Keratinocyte (primary cell): Measurements from ENCODE around the gene CMTR1. TPM values are rescaled to one million over a fixed set of nuclear protein-coding genes. Genes with fewer than 3 reads are reported as not detected.

Source experiments
- DNase-seq: peaks from one replicate; pipeline ENCODE4 v3.0.0-alpha.2; 2011; ENCODE audit warnings: low read depth, missing footprints, low spot score
- FAIRE-seq: peaks from 2 replicates; lab custom pipeline; 2011; peaks lifted over from hg19 to GRCh38; lab: Jason Lieb, UNC
- H2AFZ ChIP-seq: 2 replicates; pipeline ENCODE4 v1.6.0; 2012; ENCODE audit warnings: low read length, control low read depth, inconsistent platforms; ENCODE audit not compliant: control insufficient read depth
- H3K27ac ChIP-seq: 2 replicates; pipeline ENCODE4 v1.5.1; 2011; ENCODE audit warnings: low read length; ENCODE audit not compliant: control insufficient read depth, insufficient read depth
- H3K27me3 ChIP-seq: 3 replicates; pipeline ENCODE4 v1.6.0; 2011; ENCODE audit warnings: low read length; ENCODE audit not compliant: control insufficient read depth, insufficient read depth; ENCODE audit errors: extremely low read depth
- H3K36me3 ChIP-seq, 2 experiments: 2 replicates in 1 of 2; 3 replicates in 1 of 2; pipeline ENCODE4 v1.5.1; 2011; ENCODE audit warnings: low read length in 2 of 2, mild to moderate bottlenecking in 1 of 2; ENCODE audit not compliant: control insufficient read depth in 2 of 2, insufficient read depth in 2 of 2; ENCODE audit errors: extremely low read depth in 1 of 2
- H3K4me1 ChIP-seq: 3 replicates; pipeline ENCODE4 v1.5.1; 2011; ENCODE audit warnings: low read length; ENCODE audit not compliant: control insufficient read depth, insufficient read depth; ENCODE audit errors: extremely low read depth
- H3K4me2 ChIP-seq: 3 replicates; pipeline ENCODE4 v1.6.0; 2011; ENCODE audit warnings: low read depth, low read length; ENCODE audit not compliant: control insufficient read depth, insufficient read depth; ENCODE audit errors: extremely low read depth
- H3K4me3 ChIP-seq, 3 experiments: fragments of 200-600 bp in 1 of 3; sonication (generic) in 1 of 3; 2 replicates in 2 of 3; 3 replicates in 1 of 3; pipeline ENCODE4 v1.5.1; 2011 to 2016; ENCODE audit warnings: low read length in 3 of 3, mild to moderate bottlenecking in 3 of 3, control low read depth in 2 of 3, inconsistent platforms in 1 of 3, low read depth in 1 of 3, mixed read lengths in 1 of 3, mixed run types in 1 of 3, moderate library complexity in 1 of 3; ENCODE audit not compliant: control insufficient read depth in 2 of 3, insufficient read depth in 2 of 3; ENCODE audit errors: extremely low read depth in 1 of 3
- H3K79me2 ChIP-seq: 2 replicates; pipeline ENCODE4 v1.6.0; 2012; ENCODE audit warnings: low read length; ENCODE audit not compliant: control insufficient read depth, insufficient read depth
- H3K9ac ChIP-seq: 3 replicates; pipeline ENCODE4 v1.6.0; 2011; ENCODE audit warnings: low read length; ENCODE audit not compliant: control insufficient read depth, insufficient read depth; ENCODE audit errors: extremely low read depth
- H3K9me1 ChIP-seq: 3 replicates; pipeline ENCODE4 v1.6.0; 2011; ENCODE audit warnings: low read length; ENCODE audit not compliant: control insufficient read depth, insufficient read depth; ENCODE audit errors: extremely low read depth
- H3K9me3 ChIP-seq: 2 replicates; pipeline ENCODE4 v1.5.1; 2012; ENCODE audit warnings: low read depth, low read length; ENCODE audit not compliant: control insufficient read depth
- H4K20me1 ChIP-seq: 3 replicates; pipeline ENCODE4 v1.6.0; 2011; ENCODE audit warnings: low read length; ENCODE audit not compliant: control insufficient read depth, insufficient read depth; ENCODE audit errors: extremely low read depth
- EZH2 ChIP-seq: IDR thresholded peaks from one replicate; pipeline ENCODE4 v1.6.1; 2012; ENCODE audit warnings: inconsistent platforms, mild to moderate bottlenecking, low read length, moderate library complexity
- dilution Hi-C: fragments of 300-500 bp; cut with MboI; formaldehyde crosslinking; loops from one replicate; pipeline ENCODE4 v1.7.0; 2020; ENCODE audit warnings: low sequenced_read_pairs; ENCODE audit not compliant: extremely low pct_ligation_motif_present
- polyA plus RNA-seq, 5 experiments: library from polyadenylated mRNA; depleted of rRNA in 3 of 5; stranded (reverse) in 3 of 5; stranded (forward) in 1 of 5; unstranded in 1 of 5; fragments of >200 nt; gene quantifications; 1 replicate in 1 of 5; 2 replicates in 3 of 5; 3 replicates in 1 of 5; pipeline versions ENCODE4 v1.2.1 to v1.2.3, GENCODE V29; 2011 to 2012; ENCODE audit warnings: missing spikeins in 2 of 5, low read depth in 1 of 5, low replicate concordance in 1 of 5
- TF ChIP-seq, protein P1 (sequence below), 3 experiments: IDR thresholded peaks in 1 of 3; conservative IDR thresholded peaks in 1 of 3; optimal IDR thresholded peaks in 1 of 3; 2 replicates in 2 of 3; 3 replicates in 1 of 3; pipeline versions ENCODE3 to v1.5.1; 2011; ENCODE audit warnings: low read length in 3 of 3, mild to moderate bottlenecking in 3 of 3, moderate library complexity in 2 of 3, control low read depth in 1 of 3, inconsistent platforms in 1 of 3; ENCODE audit not compliant: insufficient read depth in 2 of 3; ENCODE audit errors: extremely low read depth in 1 of 3

The CMTR1 gene
- polyA plus RNA-seq, 1 donor (not counting 4 experiments of a cell fraction or from before 2014, with no cell fraction given) = 24.6 TPM

DNA sequence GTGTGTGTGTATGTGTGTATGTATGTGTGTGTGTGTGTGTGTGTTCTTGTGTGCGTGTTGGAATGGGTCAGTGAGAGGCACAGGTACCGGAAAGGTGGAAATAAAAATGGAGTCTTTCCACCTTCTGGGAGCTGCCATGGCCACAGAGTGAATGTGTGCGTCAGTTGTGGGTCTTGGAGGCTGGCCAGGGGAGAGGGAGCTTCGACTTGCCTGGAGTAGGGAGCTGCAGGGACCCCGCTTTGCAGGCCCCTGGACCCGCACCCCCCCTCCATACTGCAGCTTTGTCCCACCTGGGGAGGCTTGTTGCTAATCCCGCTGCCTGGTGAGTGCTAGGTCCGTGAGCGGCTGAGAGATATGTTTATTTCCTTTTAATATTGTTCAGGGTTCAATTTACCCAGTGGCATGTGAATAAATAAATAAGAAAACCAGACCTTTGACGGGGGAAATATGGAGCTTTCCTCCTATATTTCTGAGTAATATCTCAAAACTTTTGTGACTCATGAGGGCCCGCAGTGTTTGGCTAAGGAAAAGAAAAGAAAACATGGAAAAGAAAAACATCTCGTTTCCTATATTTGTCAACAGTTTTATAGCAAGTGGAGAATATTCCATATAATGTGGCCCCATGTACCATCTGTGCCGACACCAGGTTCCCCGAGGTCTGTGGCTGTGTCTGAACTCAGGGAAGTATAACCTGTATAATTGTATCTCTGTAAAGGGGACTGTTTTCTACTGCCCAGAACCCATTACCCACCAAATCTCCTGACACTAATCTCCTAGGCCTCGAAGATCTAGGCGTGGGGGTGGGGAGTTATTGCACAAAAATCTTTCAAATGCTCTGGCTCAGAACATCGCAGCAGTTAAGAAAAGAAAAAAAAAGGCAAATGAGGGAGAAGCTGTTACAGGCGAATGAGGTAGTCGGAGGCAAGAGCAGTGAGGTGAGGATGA, 91.3 kb downstream of the CMTR1 start:
- dilution Hi-C loops = no loop called here
- peaks cover 10% of the 10 kb centered on the region for H3K4me1 ChIP-seq
- FAIRE-seq = no peak
- no peak overlapping the region for H3K9ac ChIP-seq
- H3K4me3 ChIP-seq = no peak overlapping the region
- no peak for DNase-seq
- no peaks in the 10 kb centered on the region for H3K36me3 ChIP-seq
- TF ChIP-seq, protein P1, sequence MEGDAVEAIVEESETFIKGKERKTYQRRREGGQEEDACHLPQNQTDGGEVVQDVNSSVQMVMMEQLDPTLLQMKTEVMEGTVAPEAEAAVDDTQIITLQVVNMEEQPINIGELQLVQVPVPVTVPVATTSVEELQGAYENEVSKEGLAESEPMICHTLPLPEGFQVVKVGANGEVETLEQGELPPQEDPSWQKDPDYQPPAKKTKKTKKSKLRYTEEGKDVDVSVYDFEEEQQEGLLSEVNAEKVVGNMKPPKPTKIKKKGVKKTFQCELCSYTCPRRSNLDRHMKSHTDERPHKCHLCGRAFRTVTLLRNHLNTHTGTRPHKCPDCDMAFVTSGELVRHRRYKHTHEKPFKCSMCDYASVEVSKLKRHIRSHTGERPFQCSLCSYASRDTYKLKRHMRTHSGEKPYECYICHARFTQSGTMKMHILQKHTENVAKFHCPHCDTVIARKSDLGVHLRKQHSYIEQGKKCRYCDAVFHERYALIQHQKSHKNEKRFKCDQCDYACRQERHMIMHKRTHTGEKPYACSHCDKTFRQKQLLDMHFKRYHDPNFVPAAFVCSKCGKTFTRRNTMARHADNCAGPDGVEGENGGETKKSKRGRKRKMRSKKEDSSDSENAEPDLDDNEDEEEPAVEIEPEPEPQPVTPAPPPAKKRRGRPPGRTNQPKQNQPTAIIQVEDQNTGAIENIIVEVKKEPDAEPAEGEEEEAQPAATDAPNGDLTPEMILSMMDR (optimal IDR thresholded peaks at IDR 0.05 in 1 of 3, IDR thresholded peaks at IDR 0.05 in 1 of 3, conservative IDR thresholded peaks at IDR 0.05 in 1 of 3; ENCODE audit: extremely low read depth in 1 of 3, insufficient read depth in 2 of 3, low read length in 3 of 3) = no peak
- no peak for TF ChIP-seq EZH2
- no peaks in the 10 kb centered on the region for H3K9me3 ChIP-seq
- no peaks in the 10 kb centered on the region for H3K79me2 ChIP-seq
- H3K9me1 ChIP-seq = no peaks in the 10 kb centered on the region
- no peak overlapping the region for H2AFZ ChIP-seq
- no peak overlapping the region for H3K27ac ChIP-seq
- H4K20me1 ChIP-seq = no peaks in the 10 kb centered on the region
- H3K4me2 ChIP-seq = no peak overlapping the region
- peaks cover 8% of the 10 kb centered on the region for H3K27me3 ChIP-seq

DNA sequence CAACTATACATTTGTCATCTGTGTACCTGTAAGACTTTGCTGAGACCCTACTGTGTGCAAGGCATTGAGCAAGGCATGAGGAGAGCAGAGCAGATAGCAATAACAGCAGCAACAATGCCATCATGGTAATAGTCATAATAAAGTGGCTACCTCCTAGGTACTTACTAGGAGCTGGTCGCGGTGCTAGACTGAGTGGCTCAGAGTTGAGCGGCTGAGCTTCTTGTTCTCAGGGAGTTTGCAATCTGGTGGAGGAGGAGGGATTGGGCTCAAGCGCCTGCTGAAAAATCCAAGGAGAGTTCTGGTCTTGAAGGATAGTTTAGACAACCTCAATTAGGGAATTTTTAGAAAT, 91.9 kb downstream of the CMTR1 start:
- H3K27ac ChIP-seq = no peak overlapping the region
- H3K79me2 ChIP-seq = no peaks in the 10 kb centered on the region
- H3K9me3 ChIP-seq = no peaks in the 10 kb centered on the region
- no peak overlapping the region for H3K9ac ChIP-seq
- no peaks in the 10 kb centered on the region for H3K36me3 ChIP-seq
- H2AFZ ChIP-seq = no peak overlapping the region
- dilution Hi-C loops = no loop called here
- H3K4me1 ChIP-seq = peaks cover 10% of the 10 kb centered on the region
- H3K4me3 ChIP-seq = no peak overlapping the region
- H3K9me1 ChIP-seq = no peaks in the 10 kb centered on the region
- H3K27me3 ChIP-seq = peaks cover 8% of the 10 kb centered on the region
- no peak overlapping the region for H3K4me2 ChIP-seq
- FAIRE-seq (no peak), DNase-seq (no peak)
- H4K20me1 ChIP-seq = no peaks in the 10 kb centered on the region
- TF ChIP-seq, protein P1 (optimal IDR thresholded peaks at IDR 0.05 in 1 of 3, IDR thresholded peaks at IDR 0.05 in 1 of 3, conservative IDR thresholded peaks at IDR 0.05 in 1 of 3; ENCODE audit: extremely low read depth in 1 of 3, insufficient read depth in 2 of 3, low read length in 3 of 3) = no peak
